Vagina (tissue), 2 donors: ENCODE measurements around the gene MTARC2. TPM values are rescaled to one million over a fixed set of nuclear protein-coding genes. Genes with fewer than 3 reads are reported as not detected.
A peak's percentile ranks its signal among the peaks of the same experiment; 100 is the strongest.

Experiments used
- DNase-seq, 2 donors: peaks; one replicate each; pipeline ENCODE4 v3.0.0-alpha.2; 2017; ENCODE audit errors: extremely low spot score in 2 of 2
- H3K27ac ChIP-seq: fragments of 200-600 bp; sonication (generic); one replicate; pipeline ENCODE4 v1.5.1; 2019
- H3K27me3 ChIP-seq: fragments of 200-600 bp; sonication (generic); one replicate; pipeline ENCODE4 v1.5.1; 2019
- H3K36me3 ChIP-seq, 2 donors: fragments of 200-600 bp; sonication (generic); one replicate each; pipeline ENCODE4 v1.5.1; 2017 to 2019
- H3K4me1 ChIP-seq: fragments of 200-600 bp; sonication (generic); one replicate; pipeline ENCODE4 v1.5.1; 2019
- H3K4me3 ChIP-seq, 2 donors: fragments of 200-600 bp; sonication (generic); 1 replicate in 1 of 2; 2 replicates in 1 of 2; pipeline ENCODE4 v1.5.1; 2016 to 2019
- H3K9me3 ChIP-seq: fragments of 200-600 bp; sonication (generic); one replicate; pipeline ENCODE4 v1.5.1; 2019
- POLR2A ChIP-seq, 2 donors: fragments of 450-650 bp; IDR thresholded peaks; one replicate each; pipeline ENCODE4 v1.6.1; 2017; ENCODE audit warnings: antibody characterized with exemption in 2 of 2, mild to moderate bottlenecking in 2 of 2, moderate library complexity in 2 of 2
- POLR2AphosphoS5 ChIP-seq, 2 donors: sonication (generic); formaldehyde crosslinking; IDR thresholded peaks; one replicate each; pipeline ENCODE4 v1.9.0; 2017; ENCODE audit warnings: antibody characterized with exemption in 2 of 2, mild to moderate bottlenecking in 2 of 2, low read depth in 1 of 2; ENCODE audit not compliant: insufficient read depth in 1 of 2
- intact Hi-C: fragments of 100-400 bp; cut with DNase I; formaldehyde crosslinking; loops from one replicate; pipeline ENCODE4 v1.15.1; 2023
- total RNA-seq: library from RNA; depleted of rRNA; stranded (reverse); fragments of >200 nt; gene quantifications from one replicate; pipeline ENCODE4 v1.2.3, GENCODE V29; 2016
- TF ChIP-seq, protein P1 (sequence below), 3 experiments: fragments of 450-650 bp in 2 of 3; fragments of 200-600 bp in 1 of 3; sonication (generic) in 1 of 3; IDR thresholded peaks; one replicate each; pipeline ENCODE4 v1.5.1; 2017 to 2019; ENCODE audit warnings: antibody characterized with exemption in 3 of 3, mild to moderate bottlenecking in 2 of 3, moderate library complexity in 2 of 3

Gene MTARC2
- total RNA-seq, 1 donor from 2014 or later: 14.7 TPM

DNA sequence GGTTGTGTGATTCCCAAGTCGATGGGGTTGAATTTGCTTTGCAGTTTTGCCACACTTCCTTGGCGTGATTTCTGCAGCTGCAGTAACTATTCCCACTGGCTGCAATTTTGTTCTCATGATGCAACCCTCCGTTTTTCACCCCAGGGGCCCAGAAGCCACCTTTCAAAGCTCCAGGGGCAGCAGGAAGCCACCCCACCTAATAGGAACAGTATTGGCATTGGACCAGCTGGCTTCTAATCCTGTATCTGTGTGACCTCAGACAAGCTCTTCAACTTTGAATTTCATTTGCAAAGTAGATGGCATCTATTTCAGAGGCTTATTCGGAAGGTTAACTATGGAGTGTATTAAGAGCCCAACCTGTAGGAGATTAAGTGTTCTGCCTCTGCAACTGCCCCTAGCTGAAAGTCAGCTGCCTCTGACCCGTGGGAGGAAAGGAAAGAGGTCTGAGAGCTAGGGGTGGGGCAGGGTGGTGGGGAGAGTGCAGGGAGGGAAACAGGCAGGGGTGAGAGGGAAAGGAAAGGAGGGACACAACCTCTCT lies 45.3 kb upstream of the MTARC2 start:
- intact Hi-C loops: no loop called here
- DNase-seq: no peak
- H3K27ac ChIP-seq: no peak overlapping the region
- no peaks in the 10 kb centered on the region for H3K36me3 ChIP-seq
- no peak overlapping the region for H3K4me3 ChIP-seq
- peaks cover 5% of the 10 kb centered on the region for H3K4me1 ChIP-seq
- no peaks in the 10 kb centered on the region for H3K9me3 ChIP-seq
- H3K27me3 ChIP-seq: no peaks in the 10 kb centered on the region
- TF ChIP-seq, protein P1, sequence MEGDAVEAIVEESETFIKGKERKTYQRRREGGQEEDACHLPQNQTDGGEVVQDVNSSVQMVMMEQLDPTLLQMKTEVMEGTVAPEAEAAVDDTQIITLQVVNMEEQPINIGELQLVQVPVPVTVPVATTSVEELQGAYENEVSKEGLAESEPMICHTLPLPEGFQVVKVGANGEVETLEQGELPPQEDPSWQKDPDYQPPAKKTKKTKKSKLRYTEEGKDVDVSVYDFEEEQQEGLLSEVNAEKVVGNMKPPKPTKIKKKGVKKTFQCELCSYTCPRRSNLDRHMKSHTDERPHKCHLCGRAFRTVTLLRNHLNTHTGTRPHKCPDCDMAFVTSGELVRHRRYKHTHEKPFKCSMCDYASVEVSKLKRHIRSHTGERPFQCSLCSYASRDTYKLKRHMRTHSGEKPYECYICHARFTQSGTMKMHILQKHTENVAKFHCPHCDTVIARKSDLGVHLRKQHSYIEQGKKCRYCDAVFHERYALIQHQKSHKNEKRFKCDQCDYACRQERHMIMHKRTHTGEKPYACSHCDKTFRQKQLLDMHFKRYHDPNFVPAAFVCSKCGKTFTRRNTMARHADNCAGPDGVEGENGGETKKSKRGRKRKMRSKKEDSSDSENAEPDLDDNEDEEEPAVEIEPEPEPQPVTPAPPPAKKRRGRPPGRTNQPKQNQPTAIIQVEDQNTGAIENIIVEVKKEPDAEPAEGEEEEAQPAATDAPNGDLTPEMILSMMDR (IDR thresholded peaks at IDR 0.05): no peak
- TF ChIP-seq POLR2A (IDR thresholded peaks at IDR 0.05) (no peak), POLR2AphosphoS5 (IDR thresholded peaks at IDR 0.05; ENCODE audit: insufficient read depth in 1 of 2, low read depth in 1 of 2) (no peak)

DNA sequence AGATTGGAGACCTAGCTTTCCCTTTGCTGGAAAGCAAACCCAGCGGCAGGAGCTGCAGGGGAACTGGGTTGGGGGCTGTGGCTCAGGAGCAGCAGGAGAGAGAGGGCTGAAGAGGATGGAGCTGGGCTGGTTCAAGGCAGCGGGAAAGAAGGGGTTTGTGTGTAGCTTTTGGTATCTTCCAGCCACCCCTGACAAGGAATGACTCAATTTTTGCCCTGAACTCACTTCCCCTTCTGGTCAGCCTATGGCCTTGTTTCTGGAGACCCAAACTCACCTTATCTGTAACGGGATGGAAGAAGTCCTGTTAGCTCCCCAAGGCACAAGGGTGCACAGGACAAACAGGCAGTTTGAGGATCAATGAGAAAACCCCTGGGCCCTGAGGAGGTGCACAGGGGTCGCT lies 44.8 kb upstream of the MTARC2 start:
- Histone ChIP-seq H3K9me3 (no peaks in the 10 kb centered on the region), H3K36me3 (no peaks in the 10 kb centered on the region), H3K4me3 (no peak overlapping the region), H3K27me3 (no peaks in the 10 kb centered on the region), H3K27ac (no peak overlapping the region), H3K4me1 (peaks cover 5% of the 10 kb centered on the region)
- TF ChIP-seq POLR2AphosphoS5 (IDR thresholded peaks at IDR 0.05; ENCODE audit: insufficient read depth in 1 of 2, low read depth in 1 of 2): no peak
- TF ChIP-seq, protein P1 (IDR thresholded peaks at IDR 0.05): no peak
- no peak for TF ChIP-seq POLR2A (IDR thresholded peaks at IDR 0.05)
- DNase-seq: no peak
- intact Hi-C loops: no loop called here

DNA sequence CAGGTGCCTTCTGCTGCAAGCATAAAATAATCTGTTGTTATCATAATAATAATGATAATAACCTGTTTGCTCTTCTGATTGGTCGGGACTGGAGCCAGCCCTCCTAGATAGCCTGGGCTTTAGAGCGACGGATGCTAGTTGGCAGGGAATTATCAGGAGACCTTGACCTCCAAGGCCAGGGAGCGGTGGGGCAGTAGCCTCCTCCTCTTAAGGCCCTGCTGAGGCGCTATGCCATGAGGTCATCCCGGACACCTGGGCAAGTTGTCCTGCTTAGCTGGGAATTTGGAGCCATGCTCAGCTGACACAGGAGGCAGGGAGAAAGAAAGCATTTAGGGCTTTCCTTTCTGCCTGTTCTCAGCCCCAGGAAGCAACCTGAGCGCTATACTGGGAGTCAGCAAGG lies 42.3 kb upstream of the MTARC2 start:
- Histone ChIP-seq H3K27me3 (no peaks in the 10 kb centered on the region), H3K4me1 (no peaks in the 10 kb centered on the region), H3K27ac (no peak overlapping the region), H3K4me3 (no peak overlapping the region), H3K36me3 (no peaks in the 10 kb centered on the region), H3K9me3 (no peaks in the 10 kb centered on the region)
- TF ChIP-seq POLR2AphosphoS5 (IDR thresholded peaks at IDR 0.05; ENCODE audit: insufficient read depth in 1 of 2, low read depth in 1 of 2) (no peak), POLR2A (IDR thresholded peaks at IDR 0.05) (no peak)
- TF ChIP-seq, protein P1 (IDR thresholded peaks at IDR 0.05): no peak
- intact Hi-C loops: loop anchor here (5.0 kb wide), 1 partner anchor 872 kb away; no protein-coding TSS in a partner anchor
- DNase-seq: peak in 1 of 2 donors; percentile 70

DNA sequence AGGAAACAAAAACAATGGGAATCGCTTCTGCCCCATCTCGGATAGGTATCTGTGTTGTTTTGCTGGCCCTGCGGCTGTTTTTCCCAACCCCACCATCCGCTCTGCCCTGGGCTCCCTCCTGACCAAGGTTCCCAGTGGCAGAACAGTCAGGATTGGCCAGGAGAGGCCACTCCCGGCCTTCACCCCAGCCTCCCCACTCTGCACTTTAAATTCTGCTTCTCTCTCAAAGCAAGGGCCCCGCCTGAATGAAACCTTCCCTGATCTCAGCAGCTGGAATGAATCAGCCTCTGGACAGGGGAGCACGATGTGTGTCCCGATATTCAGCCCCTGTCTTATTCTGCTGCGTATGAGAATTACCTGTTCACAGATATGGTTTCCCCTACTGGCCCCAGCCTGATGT lies 41.6 kb upstream of the MTARC2 start:
- intact Hi-C loops: loop anchor here (5.0 kb wide), 1 partner anchor 871 kb away; no protein-coding TSS in a partner anchor
- DNase-seq: peak in 1 of 2 donors; percentile 87
- Histone ChIP-seq H3K9me3 (no peaks in the 10 kb centered on the region), H3K27ac (no peak overlapping the region), H3K4me3 (no peak overlapping the region), H3K27me3 (no peaks in the 10 kb centered on the region), H3K36me3 (no peaks in the 10 kb centered on the region), H3K4me1 (no peaks in the 10 kb centered on the region)
- TF ChIP-seq, protein P1 (IDR thresholded peaks at IDR 0.05): no peak
- TF ChIP-seq POLR2AphosphoS5 (IDR thresholded peaks at IDR 0.05; ENCODE audit: insufficient read depth in 1 of 2, low read depth in 1 of 2) (no peak), POLR2A (IDR thresholded peaks at IDR 0.05) (no peak)

DNA sequence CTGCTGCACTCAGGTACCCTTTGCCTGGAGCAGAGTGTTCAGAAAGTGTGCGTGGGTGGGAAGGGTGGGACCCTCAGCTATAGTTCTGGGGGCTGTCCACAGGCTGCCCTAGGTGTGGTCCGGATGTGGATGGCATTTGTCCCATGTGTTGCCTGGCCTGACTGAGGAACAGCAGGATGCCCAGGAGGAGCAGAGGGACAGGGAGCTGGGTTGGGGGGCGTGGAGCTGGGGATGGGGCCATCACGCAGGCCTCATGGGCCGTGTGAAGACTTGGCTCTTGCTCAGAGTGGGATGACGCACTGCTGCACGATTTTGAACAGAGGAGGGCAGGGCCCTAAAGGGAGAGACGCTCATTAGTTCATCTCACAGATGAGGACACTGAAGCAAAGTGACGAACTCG lies 41.0 kb upstream of the MTARC2 start:
- peak in 1 of 2 donors; percentile 90 for DNase-seq
- Histone ChIP-seq H3K4me3 (no peak overlapping the region), H3K4me1 (no peaks in the 10 kb centered on the region), H3K27ac (no peak overlapping the region), H3K36me3 (no peaks in the 10 kb centered on the region), H3K9me3 (no peaks in the 10 kb centered on the region), H3K27me3 (no peaks in the 10 kb centered on the region)
- TF ChIP-seq POLR2A (IDR thresholded peaks at IDR 0.05): no peak
- TF ChIP-seq POLR2AphosphoS5 (IDR thresholded peaks at IDR 0.05; ENCODE audit: insufficient read depth in 1 of 2, low read depth in 1 of 2): no peak
- TF ChIP-seq, protein P1 (IDR thresholded peaks at IDR 0.05): no peak
- intact Hi-C loops: loop anchor here (5.0 kb wide), 1 partner anchor 870 kb away; no protein-coding TSS in a partner anchor
